Measurements from ENCODE around the gene GSE1. TPM values are rescaled to one million over a fixed set of nuclear protein-coding genes. Genes with fewer than 3 reads are reported as not detected.

The GSE1 gene
- total and polyA plus RNA-seq, 2 of the 13 experiments (the other 11 are each of a cell fraction or from before 2014, with no cell fraction given): 16.1 to 31.2 TPM

DNA sequence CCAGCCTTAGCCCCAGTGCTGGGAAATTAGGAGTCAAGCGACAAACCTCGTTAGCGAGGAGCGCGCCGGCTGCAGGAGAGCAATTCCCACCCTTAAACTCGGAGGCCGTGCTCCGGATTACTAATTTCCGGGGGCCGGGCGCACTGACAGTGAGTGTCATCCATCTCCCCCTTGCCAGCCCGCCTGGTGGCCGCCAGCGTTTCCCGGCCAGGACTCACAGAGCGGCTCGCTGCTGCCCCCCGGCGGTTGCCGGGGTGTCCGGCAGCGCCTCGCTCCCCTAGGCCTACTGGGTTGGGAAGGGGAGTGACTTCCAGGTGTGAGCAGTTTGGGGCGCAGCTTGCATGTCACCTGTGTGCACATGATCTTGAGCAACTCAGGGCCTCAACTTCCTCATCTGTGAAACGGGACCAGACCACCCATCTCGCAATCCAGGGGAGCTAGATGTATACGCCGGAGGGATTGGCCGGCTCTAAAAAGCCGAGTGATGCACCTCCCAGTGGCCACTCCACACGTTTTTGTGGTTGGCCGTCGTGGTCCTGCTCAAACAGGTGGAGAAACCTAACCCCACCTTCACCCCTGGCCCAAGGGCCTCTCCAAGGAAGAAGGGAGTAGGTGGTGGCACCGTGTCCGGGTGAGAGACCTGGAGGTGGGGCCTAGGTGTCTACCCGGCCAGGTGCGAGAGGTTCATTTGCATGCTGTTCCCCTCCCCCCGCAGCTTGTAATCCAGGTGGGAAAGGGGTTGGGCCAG, 2.5 kb upstream of the GSE1 start (continued):
- peak; percentile 80 for TF ChIP-seq ZFP91 (CRISPR knock-in tag; IDR thresholded peaks at IDR 0.05; ENCODE audit: borderline replicate concordance)
- no peak for TF ChIP-seq ATRX (CRISPR knock-in tag; IDR thresholded peaks at IDR 0.05; ENCODE audit: borderline replicate concordance)
- TF ChIP-seq ZNF629 (CRISPR knock-in tag; conservative IDR thresholded peaks at IDR 0.05): peak; percentile 93
- peak; percentile 82; the same call in 1 of the 2 replicates for TF ChIP-seq ZNF350 (CRISPR knock-in tag; IDR thresholded peaks at IDR 0.05; ENCODE audit: borderline replicate concordance, low read depth)
- TF ChIP-seq, protein P1, sequence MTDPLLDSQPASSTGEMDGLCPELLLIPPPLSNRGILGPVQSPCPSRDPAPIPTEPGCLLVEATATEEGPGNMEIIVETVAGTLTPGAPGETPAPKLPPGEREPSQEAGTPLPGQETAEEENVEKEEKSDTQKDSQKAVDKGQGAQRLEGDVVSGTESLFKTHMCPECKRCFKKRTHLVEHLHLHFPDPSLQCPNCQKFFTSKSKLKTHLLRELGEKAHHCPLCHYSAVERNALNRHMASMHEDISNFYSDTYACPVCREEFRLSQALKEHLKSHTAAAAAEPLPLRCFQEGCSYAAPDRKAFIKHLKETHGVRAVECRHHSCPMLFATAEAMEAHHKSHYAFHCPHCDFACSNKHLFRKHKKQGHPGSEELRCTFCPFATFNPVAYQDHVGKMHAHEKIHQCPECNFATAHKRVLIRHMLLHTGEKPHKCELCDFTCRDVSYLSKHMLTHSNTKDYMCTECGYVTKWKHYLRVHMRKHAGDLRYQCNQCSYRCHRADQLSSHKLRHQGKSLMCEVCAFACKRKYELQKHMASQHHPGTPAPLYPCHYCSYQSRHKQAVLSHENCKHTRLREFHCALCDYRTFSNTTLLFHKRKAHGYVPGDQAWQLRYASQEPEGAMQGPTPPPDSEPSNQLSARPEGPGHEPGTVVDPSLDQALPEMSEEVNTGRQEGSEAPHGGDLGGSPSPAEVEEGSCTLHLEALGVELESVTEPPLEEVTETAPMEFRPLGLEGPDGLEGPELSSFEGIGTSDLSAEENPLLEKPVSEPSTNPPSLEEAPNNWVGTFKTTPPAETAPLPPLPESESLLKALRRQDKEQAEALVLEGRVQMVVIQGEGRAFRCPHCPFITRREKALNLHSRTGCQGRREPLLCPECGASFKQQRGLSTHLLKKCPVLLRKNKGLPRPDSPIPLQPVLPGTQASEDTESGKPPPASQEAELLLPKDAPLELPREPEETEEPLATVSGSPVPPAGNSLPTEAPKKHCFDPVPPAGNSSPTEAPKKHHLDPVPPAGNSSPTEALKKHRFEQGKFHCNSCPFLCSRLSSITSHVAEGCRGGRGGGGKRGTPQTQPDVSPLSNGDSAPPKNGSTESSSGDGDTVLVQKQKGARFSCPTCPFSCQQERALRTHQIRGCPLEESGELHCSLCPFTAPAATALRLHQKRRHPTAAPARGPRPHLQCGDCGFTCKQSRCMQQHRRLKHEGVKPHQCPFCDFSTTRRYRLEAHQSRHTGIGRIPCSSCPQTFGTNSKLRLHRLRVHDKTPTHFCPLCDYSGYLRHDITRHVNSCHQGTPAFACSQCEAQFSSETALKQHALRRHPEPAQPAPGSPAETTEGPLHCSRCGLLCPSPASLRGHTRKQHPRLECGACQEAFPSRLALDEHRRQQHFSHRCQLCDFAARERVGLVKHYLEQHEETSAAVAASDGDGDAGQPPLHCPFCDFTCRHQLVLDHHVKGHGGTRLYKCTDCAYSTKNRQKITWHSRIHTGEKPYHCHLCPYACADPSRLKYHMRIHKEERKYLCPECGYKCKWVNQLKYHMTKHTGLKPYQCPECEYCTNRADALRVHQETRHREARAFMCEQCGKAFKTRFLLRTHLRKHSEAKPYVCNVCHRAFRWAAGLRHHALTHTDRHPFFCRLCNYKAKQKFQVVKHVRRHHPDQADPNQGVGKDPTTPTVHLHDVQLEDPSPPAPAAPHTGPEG (CRISPR knock-in tag; IDR thresholded peaks at IDR 0.05): no peak; the same call in 1 of the 2 replicates
- TF ChIP-seq KDM4B (CRISPR knock-in tag; IDR thresholded peaks at IDR 0.05): peak; percentile 63; the same call in 1 of the 2 replicates
- 0 out of 2 replicates have a peak, but pooled peaks have one; percentile 59 for TF ChIP-seq PPARG (CRISPR knock-in tag; conservative IDR thresholded peaks at IDR 0.05)
- TF ChIP-seq, protein P2, sequence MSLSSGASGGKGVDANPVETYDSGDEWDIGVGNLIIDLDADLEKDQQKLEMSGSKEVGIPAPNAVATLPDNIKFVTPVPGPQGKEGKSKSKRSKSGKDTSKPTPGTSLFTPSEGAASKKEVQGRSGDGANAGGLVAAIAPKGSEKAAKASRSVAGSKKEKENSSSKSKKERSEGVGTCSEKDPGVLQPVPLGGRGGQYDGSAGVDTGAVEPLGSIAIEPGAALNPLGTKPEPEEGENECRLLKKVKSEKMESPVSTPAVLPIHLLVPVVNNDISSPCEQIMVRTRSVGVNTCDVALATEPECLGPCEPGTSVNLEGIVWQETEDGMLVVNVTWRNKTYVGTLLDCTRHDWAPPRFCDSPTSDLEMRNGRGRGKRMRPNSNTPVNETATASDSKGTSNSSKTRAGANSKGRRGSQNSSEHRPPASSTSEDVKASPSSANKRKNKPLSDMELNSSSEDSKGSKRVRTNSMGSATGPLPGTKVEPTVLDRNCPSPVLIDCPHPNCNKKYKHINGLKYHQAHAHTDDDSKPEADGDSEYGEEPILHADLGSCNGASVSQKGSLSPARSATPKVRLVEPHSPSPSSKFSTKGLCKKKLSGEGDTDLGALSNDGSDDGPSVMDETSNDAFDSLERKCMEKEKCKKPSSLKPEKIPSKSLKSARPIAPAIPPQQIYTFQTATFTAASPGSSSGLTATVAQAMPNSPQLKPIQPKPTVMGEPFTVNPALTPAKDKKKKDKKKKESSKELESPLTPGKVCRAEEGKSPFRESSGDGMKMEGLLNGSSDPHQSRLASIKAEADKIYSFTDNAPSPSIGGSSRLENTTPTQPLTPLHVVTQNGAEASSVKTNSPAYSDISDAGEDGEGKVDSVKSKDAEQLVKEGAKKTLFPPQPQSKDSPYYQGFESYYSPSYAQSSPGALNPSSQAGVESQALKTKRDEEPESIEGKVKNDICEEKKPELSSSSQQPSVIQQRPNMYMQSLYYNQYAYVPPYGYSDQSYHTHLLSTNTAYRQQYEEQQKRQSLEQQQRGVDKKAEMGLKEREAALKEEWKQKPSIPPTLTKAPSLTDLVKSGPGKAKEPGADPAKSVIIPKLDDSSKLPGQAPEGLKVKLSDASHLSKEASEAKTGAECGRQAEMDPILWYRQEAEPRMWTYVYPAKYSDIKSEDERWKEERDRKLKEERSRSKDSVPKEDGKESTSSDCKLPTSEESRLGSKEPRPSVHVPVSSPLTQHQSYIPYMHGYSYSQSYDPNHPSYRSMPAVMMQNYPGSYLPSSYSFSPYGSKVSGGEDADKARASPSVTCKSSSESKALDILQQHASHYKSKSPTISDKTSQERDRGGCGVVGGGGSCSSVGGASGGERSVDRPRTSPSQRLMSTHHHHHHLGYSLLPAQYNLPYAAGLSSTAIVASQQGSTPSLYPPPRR (CRISPR knock-in tag; IDR thresholded peaks at IDR 0.05; ENCODE audit: borderline replicate concordance): peak; percentile 74
- TF ChIP-seq ZNF605 (CRISPR knock-in tag; IDR thresholded peaks at IDR 0.05): peak; percentile 83
- TF ChIP-seq ZNF326 (CRISPR knock-in tag; IDR thresholded peaks at IDR 0.05; ENCODE audit: borderline replicate concordance): no peak
- peak; percentile 36 for TF ChIP-seq TEAD3 (CRISPR knock-in tag; optimal IDR thresholded peaks at IDR 0.05; ENCODE audit: borderline replicate concordance)
- TF ChIP-seq PRPF4 (IDR thresholded peaks at IDR 0.05; ENCODE audit: low read depth, low read length, poor library complexity, severe bottlenecking): peak; percentile 17
- peak; percentile 84 for TF ChIP-seq ZNF101 (CRISPR knock-in tag; IDR thresholded peaks at IDR 0.05; ENCODE audit: borderline replicate concordance, low read depth)
- TF ChIP-seq ZNF678 (CRISPR knock-in tag; IDR thresholded peaks at IDR 0.05): peak; percentile 93
- no peak for TF ChIP-seq RBM22 (optimal IDR thresholded peaks at IDR 0.05; ENCODE audit: low read length)
